ENCODE measurements around the gene EMB.
"Not testable (repeated sequence)": the region's sequence is repeated elsewhere in the genome, so short reads cannot be mapped to it uniquely, and the experiment has no call there.

EMB gene

GRCh38 chr5:50440651-50441492 lies at the start of gene EMB:
TSS of gene EMB (minus strand) at chr5:50441288. CDS start at chr5:50441151, 137 bp downstream.
- peak; percentile 88 to 90 for DNase-seq

GRCh38 chr5:50489491-50489890 lies 48.4 kb upstream of the EMB start:
- DNase-seq, result peak in 1 of 2 donors; percentile 13

- DNase-seq, result not testable (repeated sequence)
Measured at GRCh38 chr5:50478790-50479189, 37.7 kb upstream of the EMB start.

- DNase-seq, result no peak
Measured at GRCh38 chr5:50476549-50476948, 35.5 kb upstream of the EMB start.

- DNase-seq, result not testable (repeated sequence)
Measured at GRCh38 chr5:50465015-50465414, 23.9 kb upstream of the EMB start.

GRCh38 chr5:50463726-50464125 lies 22.6 kb upstream of the EMB start:
- no peak for DNase-seq

GRCh38 chr5:50463047-50463446 lies 22.0 kb upstream of the EMB start:
- no peak for DNase-seq

GRCh38 chr5:50462579-50462978 lies 21.5 kb upstream of the EMB start:
- not testable (repeated sequence) for DNase-seq

GRCh38 chr5:50458372-50458771 lies 17.3 kb upstream of the EMB start:
- peak; percentile 23 to 59 for DNase-seq

GRCh38 chr5:50449241-50449640 lies 8.2 kb upstream of the EMB start:
- not testable (repeated sequence) for DNase-seq

- DNase-seq, result no peak
Measured at GRCh38 chr5:50447941-50448340, 6.9 kb upstream of the EMB start.

GRCh38 chr5:50447228-50447627 lies 6.1 kb upstream of the EMB start:
- DNase-seq, result no peak

- DNase-seq, result peak; percentile 51 to 71
Measured at GRCh38 chr5:50445296-50445949, 4.3 kb upstream of the EMB start.

GRCh38 chr5:50442559-50443539 lies 1.8 kb upstream of the EMB start:
- not testable (repeated sequence) for DNase-seq

GRCh38 chr5:50441493-50441955 lies 436 bp upstream of the EMB start:
- no peak for DNase-seq

- DNase-seq, result no peak
Measured at GRCh38 chr5:50439221-50439620, 1.9 kb downstream of the EMB start.

- not testable (repeated sequence) for DNase-seq
Measured at GRCh38 chr5:50438060-50438459, 3.0 kb downstream of the EMB start.

GRCh38 chr5:50435168-50435567 lies 5.9 kb downstream of the EMB start:
- DNase-seq, result no peak

GRCh38 chr5:50431133-50431904 lies 9.8 kb downstream of the EMB start:
- DNase-seq, result not testable (repeated sequence)

- DNase-seq, result not testable (repeated sequence)
Measured at GRCh38 chr5:50423100-50423799, 17.8 kb downstream of the EMB start.
